ENCODE measurements around the gene TCERG1.

DNA sequence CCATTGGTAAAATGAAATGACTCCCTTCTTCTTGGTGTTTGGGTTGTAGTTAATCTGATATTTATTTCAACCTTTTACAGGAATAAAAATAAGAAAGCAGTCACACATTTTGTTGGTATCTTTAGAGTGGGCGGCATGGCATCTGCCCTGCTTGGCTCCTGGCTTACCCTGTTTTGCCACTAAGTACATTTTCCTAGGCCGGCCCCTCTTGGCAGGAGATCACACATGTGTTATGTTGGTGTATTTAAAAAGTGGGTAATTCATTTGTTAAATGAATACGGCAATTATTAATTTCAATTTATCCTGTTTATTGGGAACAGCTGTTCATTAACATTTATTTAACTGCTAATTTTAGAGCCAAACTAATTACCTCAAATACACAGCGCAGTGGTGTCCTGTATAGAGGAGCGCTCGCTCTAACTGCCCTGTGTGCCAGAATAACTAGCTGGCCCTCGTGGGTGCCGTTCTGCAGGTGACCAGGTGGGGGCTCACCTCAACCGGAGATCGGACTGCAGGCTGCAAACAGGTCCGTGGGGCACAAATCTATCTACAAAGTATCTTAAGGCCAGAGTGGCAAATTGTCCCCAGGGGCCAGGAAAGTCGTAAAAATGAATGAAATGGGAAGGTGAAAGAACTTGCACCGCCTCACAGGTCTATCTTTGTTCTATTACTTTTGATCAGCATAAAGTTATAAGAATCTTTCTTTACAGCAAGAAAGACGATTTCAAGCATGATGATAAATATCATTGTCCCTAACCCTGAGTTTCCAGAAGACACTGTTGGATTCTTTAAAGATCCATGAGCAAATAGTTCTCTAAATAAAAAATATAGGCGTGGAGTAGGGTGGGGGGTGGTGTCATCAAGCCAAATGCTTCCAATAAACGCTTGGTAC is 95.1 kb downstream of the TCERG1 start:
- TF ChIP-seq, protein P1, sequence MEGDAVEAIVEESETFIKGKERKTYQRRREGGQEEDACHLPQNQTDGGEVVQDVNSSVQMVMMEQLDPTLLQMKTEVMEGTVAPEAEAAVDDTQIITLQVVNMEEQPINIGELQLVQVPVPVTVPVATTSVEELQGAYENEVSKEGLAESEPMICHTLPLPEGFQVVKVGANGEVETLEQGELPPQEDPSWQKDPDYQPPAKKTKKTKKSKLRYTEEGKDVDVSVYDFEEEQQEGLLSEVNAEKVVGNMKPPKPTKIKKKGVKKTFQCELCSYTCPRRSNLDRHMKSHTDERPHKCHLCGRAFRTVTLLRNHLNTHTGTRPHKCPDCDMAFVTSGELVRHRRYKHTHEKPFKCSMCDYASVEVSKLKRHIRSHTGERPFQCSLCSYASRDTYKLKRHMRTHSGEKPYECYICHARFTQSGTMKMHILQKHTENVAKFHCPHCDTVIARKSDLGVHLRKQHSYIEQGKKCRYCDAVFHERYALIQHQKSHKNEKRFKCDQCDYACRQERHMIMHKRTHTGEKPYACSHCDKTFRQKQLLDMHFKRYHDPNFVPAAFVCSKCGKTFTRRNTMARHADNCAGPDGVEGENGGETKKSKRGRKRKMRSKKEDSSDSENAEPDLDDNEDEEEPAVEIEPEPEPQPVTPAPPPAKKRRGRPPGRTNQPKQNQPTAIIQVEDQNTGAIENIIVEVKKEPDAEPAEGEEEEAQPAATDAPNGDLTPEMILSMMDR (IDR thresholded peaks at IDR 0.05 in 4 of 5, conservative IDR thresholded peaks at IDR 0.05 in 1 of 5), result peak; percentile 48 to 76 (median 63)
- no peak for TF ChIP-seq POLR2A (IDR thresholded peaks at IDR 0.05)
